Stimulated activated effector memory CD8-positive, alpha-beta T cell treated with anti-CD3 and anti-CD28 coated beads, Interleukin-12 subunit alpha, Interleukin-12 subunit beta, amount 100 ng/mL, for 72 hours (primary cell): ENCODE data around the gene HOOK1.
"Not testable (repeated sequence)": the region's sequence is repeated elsewhere in the genome, so short reads cannot be mapped to it uniquely, and the experiment has no call there.

ENCODE experiments used
- ATAC-seq: fragments of 150-1000 bp; cut with Tn5 transposase; 2 replicates; pipeline ENCODE4 v1.10.0; 2021
- DNase-seq, 2 donors: peaks; one replicate each; pipeline ENCODE4 v3.0.0; 2021 to 2022; ENCODE audit warnings: low spot score in 2 of 2
- H3K27ac Mint-ChIP-seq: one replicate; pipeline ENCODE4 v1.8.0; 2022; ENCODE audit warnings: mild to moderate bottlenecking, mixed read lengths
- H3K36me3 Mint-ChIP-seq: one replicate; pipeline ENCODE4 v1.8.0; 2022; ENCODE audit warnings: mild to moderate bottlenecking, mixed read lengths
- H3K4me1 Mint-ChIP-seq: one replicate; pipeline ENCODE4 v1.8.0; 2022; ENCODE audit warnings: mixed read lengths
- H3K4me3 Mint-ChIP-seq: one replicate; pipeline ENCODE4 v1.8.0; 2022; ENCODE audit warnings: mild to moderate bottlenecking, mixed read lengths
- H3K9me3 Mint-ChIP-seq: one replicate; pipeline ENCODE4 v1.8.0; 2022; ENCODE audit warnings: mixed read lengths

Gene HOOK1

DNA sequence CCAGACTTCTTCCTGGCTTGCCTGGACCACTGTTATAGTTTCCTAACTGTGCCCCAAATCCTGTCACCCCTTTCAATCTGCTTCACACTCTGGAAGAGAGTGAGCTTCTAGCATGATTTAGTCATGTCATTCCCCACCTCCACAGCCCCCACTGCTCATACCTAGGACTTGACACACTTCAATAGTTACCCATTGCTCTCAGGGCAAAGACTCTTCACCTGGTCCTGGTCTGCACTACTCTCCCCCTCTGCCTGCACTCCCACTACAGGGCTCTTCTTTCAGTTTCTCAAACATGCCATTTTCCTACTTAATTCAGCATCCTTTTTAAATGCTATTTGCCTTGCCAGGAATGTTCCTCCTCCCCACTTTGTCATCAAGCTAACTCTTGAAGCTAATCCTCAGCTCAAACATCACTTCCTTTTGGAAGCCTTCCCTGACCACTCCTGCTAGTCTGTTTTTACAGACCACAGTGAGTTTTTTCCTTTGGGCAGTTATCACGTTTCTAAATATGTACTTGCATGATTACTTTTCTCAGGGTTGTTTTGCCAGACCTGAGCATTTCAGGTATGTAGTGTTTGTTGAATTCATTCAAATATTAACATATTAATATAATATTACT, 87.1 kb downstream of the HOOK1 start:
- Mint-ChIP-seq H3K36me3 (no peaks in the 10 kb centered on the region), H3K27ac (no peak overlapping the region)
- no peak for ATAC-seq

GRCh38 chr1:59903141-59903754, 88.5 kb downstream of the HOOK1 start:
- no peaks in the 10 kb centered on the region for H3K36me3 Mint-ChIP-seq
- H3K4me3 Mint-ChIP-seq, result no peak overlapping the region
- peak; percentile 34 for ATAC-seq
- no peak for DNase-seq
- H3K4me1 Mint-ChIP-seq, result no peaks in the 10 kb centered on the region
- H3K27ac Mint-ChIP-seq, result no peak overlapping the region
- no peaks in the 10 kb centered on the region for H3K9me3 Mint-ChIP-seq

More for the DNA sequence above, 87.1 kb downstream of the HOOK1 start:
- H3K4me1 Mint-ChIP-seq, result no peaks in the 10 kb centered on the region
- H3K4me3 Mint-ChIP-seq, result no peak overlapping the region
- DNase-seq, result no peak
- H3K9me3 Mint-ChIP-seq, result no peaks in the 10 kb centered on the region

GRCh38 chr1:59906931-59907330, 92.2 kb downstream of the HOOK1 start:
- ATAC-seq (no peak), DNase-seq (no peak)
- Mint-ChIP-seq H3K4me1 (no peaks in the 10 kb centered on the region), H3K27ac (no peak overlapping the region), H3K36me3 (no peaks in the 10 kb centered on the region), H3K9me3 (no peaks in the 10 kb centered on the region), H3K4me3 (no peak overlapping the region)

DNA sequence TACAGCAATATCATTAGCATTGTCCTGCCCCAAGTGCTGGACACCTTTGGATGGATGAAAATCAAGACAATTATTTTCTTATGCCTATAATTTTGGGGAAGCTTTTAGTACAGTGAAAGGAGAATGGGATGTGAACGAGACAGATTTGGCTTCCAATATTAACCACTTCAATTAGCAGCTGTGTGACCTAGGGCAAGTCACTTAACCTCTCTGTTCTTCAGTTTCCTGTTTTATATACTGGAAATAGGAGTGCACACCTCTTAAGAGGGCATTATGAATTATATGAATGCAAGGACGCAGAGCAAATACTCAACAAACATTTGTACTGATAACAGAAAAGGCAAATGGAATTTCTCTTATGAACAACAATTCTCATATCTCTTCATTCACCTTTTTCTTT, 93.3 kb downstream of the HOOK1 start:
- no peaks in the 10 kb centered on the region for H3K36me3 Mint-ChIP-seq

DNA sequence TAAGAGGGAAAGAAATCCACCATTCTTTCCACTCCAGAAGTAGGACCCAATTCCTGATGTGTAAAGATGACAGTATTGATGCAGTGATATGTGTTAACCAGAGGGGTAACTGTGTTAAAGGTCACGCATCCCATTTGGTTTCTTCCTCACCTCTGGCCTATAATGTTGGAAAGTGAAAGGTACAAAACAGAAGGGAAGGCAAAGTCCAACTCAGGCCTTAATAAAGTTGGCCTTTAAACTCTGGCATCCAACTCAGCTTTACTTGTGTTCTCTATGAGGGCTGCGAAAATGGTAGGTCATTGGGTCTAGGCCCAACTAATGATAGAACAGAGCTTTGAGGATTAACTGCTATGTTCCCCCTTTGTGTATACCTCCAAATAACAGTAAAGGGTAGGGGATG, 93.9 kb downstream of the HOOK1 start:
- no peaks in the 10 kb centered on the region for H3K9me3 Mint-ChIP-seq
- no peaks in the 10 kb centered on the region for H3K4me1 Mint-ChIP-seq
- no peak overlapping the region for H3K27ac Mint-ChIP-seq
- DNase-seq (no peak), ATAC-seq (no peak)
- H3K4me3 Mint-ChIP-seq, result no peak overlapping the region
- no peaks in the 10 kb centered on the region for H3K36me3 Mint-ChIP-seq

More for the DNA sequence above, 93.3 kb downstream of the HOOK1 start:
- Mint-ChIP-seq H3K27ac (no peak overlapping the region), H3K4me3 (no peak overlapping the region), H3K9me3 (no peaks in the 10 kb centered on the region), H3K4me1 (no peaks in the 10 kb centered on the region)
- no peak for DNase-seq
- no peak for ATAC-seq

- not testable (repeated sequence) for H3K4me1 Mint-ChIP-seq, H3K27ac Mint-ChIP-seq, DNase-seq, H3K9me3 Mint-ChIP-seq, ATAC-seq, H3K36me3 Mint-ChIP-seq, H3K4me3 Mint-ChIP-seq
These were observed 100.1 kb downstream of the HOOK1 start for GRCh38 chr1:59914791-59915286.

DNA sequence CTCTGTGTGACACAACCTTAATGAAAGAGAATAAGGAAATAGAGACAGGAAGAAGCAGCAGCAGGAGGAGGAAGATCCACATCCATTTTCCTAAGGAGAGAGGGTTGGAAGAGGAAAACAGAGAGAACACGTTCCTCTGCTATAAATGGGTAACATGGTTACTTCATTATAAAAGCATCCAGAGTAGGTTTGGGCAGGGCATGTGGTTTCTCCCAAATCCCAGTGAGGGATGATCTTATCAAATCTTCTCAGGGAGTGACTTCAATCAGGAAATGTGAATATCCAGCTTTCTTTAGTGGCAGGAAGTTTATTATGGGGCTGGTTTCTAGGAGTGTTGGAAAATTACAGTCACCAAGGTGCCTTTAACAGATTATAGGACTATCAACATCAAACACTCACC, 100.8 kb downstream of the HOOK1 start:
- Mint-ChIP-seq H3K4me3 (no peak overlapping the region), H3K27ac (no peak overlapping the region), H3K4me1 (no peaks in the 10 kb centered on the region), H3K9me3 (no peaks in the 10 kb centered on the region), H3K36me3 (no peaks in the 10 kb centered on the region)
- no peak for ATAC-seq
- no peak for DNase-seq

DNA sequence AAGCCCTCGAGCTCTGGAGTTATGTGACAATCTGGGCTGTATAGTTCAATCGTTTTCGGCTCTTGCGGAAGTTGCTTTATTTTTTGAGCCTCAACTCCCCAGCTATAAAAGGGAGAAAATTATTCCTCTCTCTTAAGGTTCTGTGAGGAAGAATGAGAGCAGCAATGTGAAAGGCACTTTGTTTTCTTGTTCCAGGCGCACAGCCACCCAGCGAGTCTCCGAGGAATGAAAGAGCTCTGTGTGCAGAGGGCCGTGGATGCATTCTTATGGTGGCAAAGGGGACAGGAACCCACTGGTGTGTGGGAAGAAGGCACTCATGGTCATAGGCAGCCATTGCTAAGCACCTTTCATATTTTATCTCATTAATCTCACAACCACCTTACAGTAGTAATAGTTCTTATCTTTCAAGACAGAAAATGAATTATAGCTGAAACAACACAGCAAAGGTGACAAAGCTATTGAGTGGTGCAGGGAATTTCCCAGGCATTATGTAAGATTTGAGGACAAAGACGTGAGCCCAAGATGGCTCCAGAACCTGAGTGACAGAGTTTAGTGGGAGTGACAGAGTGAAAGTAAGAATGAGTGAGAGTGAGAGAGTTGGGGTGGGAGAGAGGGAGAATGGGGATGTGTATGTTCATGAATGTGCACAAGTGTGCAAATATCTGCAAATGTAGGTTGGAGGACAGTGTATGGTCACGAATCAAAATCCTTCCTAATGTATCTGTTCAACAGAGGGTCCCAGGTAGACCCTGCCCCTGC, 102.5 kb downstream of the HOOK1 start:
- DNase-seq (no peak), ATAC-seq (no peak)
- Mint-ChIP-seq H3K36me3 (no peaks in the 10 kb centered on the region), H3K9me3 (no peaks in the 10 kb centered on the region), H3K4me3 (no peak overlapping the region), H3K27ac (no peak overlapping the region), H3K4me1 (no peaks in the 10 kb centered on the region)

DNA sequence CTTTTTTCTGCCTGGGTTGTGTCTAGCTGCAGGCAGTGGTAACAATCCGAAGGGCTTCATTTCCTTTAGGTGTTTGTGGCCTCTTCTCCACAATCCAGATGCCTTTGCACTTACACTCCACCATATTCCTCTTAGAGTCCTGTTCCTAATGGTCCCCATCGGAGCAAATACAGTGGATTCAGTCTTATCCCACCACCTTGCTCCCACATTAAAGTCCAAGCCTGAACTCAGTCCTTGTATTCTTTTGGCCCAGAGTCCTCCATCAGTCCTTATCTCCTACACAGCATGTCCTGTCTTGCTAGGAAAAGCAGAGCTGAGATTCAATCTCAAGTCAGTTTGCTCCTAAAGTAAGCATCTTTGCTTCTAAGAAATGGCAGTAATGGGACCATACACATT, 103.0 kb downstream of the HOOK1 start:
- Mint-ChIP-seq H3K4me3 (no peak overlapping the region), H3K4me1 (no peaks in the 10 kb centered on the region), H3K9me3 (no peaks in the 10 kb centered on the region), H3K36me3 (no peaks in the 10 kb centered on the region), H3K27ac (no peak overlapping the region)
- ATAC-seq, result no peak
- no peak for DNase-seq

DNA sequence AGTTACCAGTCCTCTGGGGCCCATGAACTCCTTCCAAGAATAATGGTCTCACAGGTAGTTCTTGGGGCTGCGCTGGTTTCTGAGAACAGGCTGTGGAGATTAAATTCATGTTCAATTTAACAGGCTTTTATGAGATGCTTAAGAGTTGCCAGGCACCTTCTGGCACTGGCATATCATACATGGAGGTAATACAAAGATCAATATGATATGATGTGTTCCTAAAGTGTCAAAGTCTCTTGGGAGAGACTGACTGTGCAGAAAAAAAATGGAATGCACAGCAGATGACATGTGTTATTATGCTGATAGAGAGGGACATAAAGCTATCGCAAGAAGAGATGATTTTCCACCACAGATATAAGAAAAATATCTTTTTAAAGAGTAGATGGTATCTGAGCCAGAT, 105.0 kb downstream of the HOOK1 start:
- Mint-ChIP-seq H3K9me3 (peaks cover 10% of the 10 kb centered on the region), H3K4me3 (no peak overlapping the region), H3K27ac (no peak overlapping the region), H3K36me3 (no peaks in the 10 kb centered on the region), H3K4me1 (no peaks in the 10 kb centered on the region)
- ATAC-seq (no peak), DNase-seq (no peak)

GRCh38 chr1:59921258-59921899, 106.6 kb downstream of the HOOK1 start:
- H3K4me1 Mint-ChIP-seq, ATAC-seq, H3K36me3 Mint-ChIP-seq, H3K4me3 Mint-ChIP-seq, H3K27ac Mint-ChIP-seq, DNase-seq: not testable (repeated sequence)
- H3K9me3 Mint-ChIP-seq, result peaks cover 15% of the 10 kb centered on the region

DNA sequence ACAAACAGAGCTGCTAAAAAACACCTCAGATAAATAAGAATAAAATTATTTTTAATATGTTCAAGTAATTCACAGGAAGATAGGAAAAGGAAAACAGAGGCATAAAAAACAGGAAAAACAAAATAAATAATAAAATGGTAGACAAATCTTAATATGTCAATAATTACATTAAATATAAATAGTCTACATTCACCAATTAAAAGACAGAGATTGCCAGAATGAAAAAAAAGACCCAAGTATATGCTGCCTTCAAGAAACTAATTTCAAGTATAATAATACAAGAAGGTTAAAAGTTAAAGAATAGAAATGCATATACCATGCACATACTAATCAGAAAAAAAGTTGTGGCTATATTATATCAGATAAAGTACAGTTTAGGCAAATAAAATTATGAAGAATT, 109.9 kb downstream of the HOOK1 start:
- no peak overlapping the region for H3K4me3 Mint-ChIP-seq

More for the DNA sequence above, 109.9 kb downstream of the HOOK1 start:
- Mint-ChIP-seq H3K4me1 (peaks cover 6% of the 10 kb centered on the region), H3K36me3 (no peaks in the 10 kb centered on the region), H3K9me3 (peaks cover 15% of the 10 kb centered on the region), H3K27ac (no peak overlapping the region)
- DNase-seq, result no peak
- ATAC-seq, result no peak
